ENCODE results near the gene BROX.
"Not testable (repeated sequence)": the region's sequence is repeated elsewhere in the genome, so short reads cannot be mapped to it uniquely, and the experiment has no call there.

Gene BROX

GRCh38 chr1:222709700-222710153, 2.6 kb upstream of the BROX start:
- no peak overlapping the region for H3K4me3 Mint-ChIP-seq
- no peak for ATAC-seq

GRCh38 chr1:222711319-222712252, 778 bp upstream of the BROX start:
- Mint-ChIP-seq H3K4me3 (peak overlapping the region; percentile 94), H3K9me3 (no peaks in the 10 kb centered on the region), H3K36me3 (peaks cover 24% of the 10 kb centered on the region), H3K27me3 (no peaks in the 10 kb centered on the region), H3K4me1 (peaks cover 47% of the 10 kb centered on the region), H3K27ac (peak overlapping the region; percentile 99)
- ATAC-seq, result peak; percentile 43

More at GRCh38 chr1:222709700-222710153, 2.6 kb upstream of the BROX start:
- H3K9me3 Mint-ChIP-seq, result no peaks in the 10 kb centered on the region
- H3K27ac Mint-ChIP-seq, result peak overlapping the region; percentile 45
- H3K4me1 Mint-ChIP-seq, result peaks cover 57% of the 10 kb centered on the region
- no peaks in the 10 kb centered on the region for H3K27me3 Mint-ChIP-seq
- peaks cover 19% of the 10 kb centered on the region for H3K36me3 Mint-ChIP-seq

- Mint-ChIP-seq H3K27ac (peak overlapping the region; percentile 99), H3K4me3 (peak overlapping the region; percentile 94), H3K4me1 (peaks cover 52% of the 10 kb centered on the region), H3K9me3 (no peaks in the 10 kb centered on the region), H3K27me3 (no peaks in the 10 kb centered on the region), H3K36me3 (peaks cover 33% of the 10 kb centered on the region)
- ATAC-seq, result peak; percentile 88
Observed at GRCh38 chr1:222713091-222713961, 962 bp downstream of the BROX start.

- Mint-ChIP-seq H3K27ac (no peak overlapping the region), H3K9me3 (no peaks in the 10 kb centered on the region), H3K27me3 (no peaks in the 10 kb centered on the region), H3K4me3 (no peak overlapping the region), H3K4me1 (peaks cover 25% of the 10 kb centered on the region), H3K36me3 (peaks cover 33% of the 10 kb centered on the region)
- no peak for ATAC-seq
Observed at GRCh38 chr1:222716393-222716792, 4.0 kb downstream of the BROX start.

GRCh38 chr1:222728746-222729145, 16.4 kb downstream of the BROX start:
- H3K4me3 Mint-ChIP-seq, result no peak overlapping the region
- peak overlapping the region; percentile 68 for H3K27ac Mint-ChIP-seq
- ATAC-seq, result no peak
- H3K27me3 Mint-ChIP-seq, result no peaks in the 10 kb centered on the region
- H3K36me3 Mint-ChIP-seq, result peaks cover 63% of the 10 kb centered on the region
- no peaks in the 10 kb centered on the region for H3K9me3 Mint-ChIP-seq
- peaks cover 52% of the 10 kb centered on the region for H3K4me1 Mint-ChIP-seq

GRCh38 chr1:222730866-222731265, 18.5 kb downstream of the BROX start:
- peaks cover 53% of the 10 kb centered on the region for H3K36me3 Mint-ChIP-seq
- H3K27ac Mint-ChIP-seq, result peak overlapping the region; percentile 69
- H3K4me1 Mint-ChIP-seq, result peaks cover 57% of the 10 kb centered on the region
- H3K9me3 Mint-ChIP-seq, result no peaks in the 10 kb centered on the region
- peak overlapping the region; percentile 51 for H3K4me3 Mint-ChIP-seq
- peak; percentile 60 for ATAC-seq
- H3K27me3 Mint-ChIP-seq, result no peaks in the 10 kb centered on the region

- Mint-ChIP-seq H3K4me3 (peak overlapping the region; percentile 66), H3K9me3 (no peaks in the 10 kb centered on the region), H3K27ac (peak overlapping the region; percentile 69), H3K27me3 (no peaks in the 10 kb centered on the region), H3K4me1 (peaks cover 57% of the 10 kb centered on the region), H3K36me3 (peaks cover 46% of the 10 kb centered on the region)
- ATAC-seq, result peak; percentile 96
Observed at GRCh38 chr1:222732216-222733159, 20.1 kb downstream of the BROX start.

- no peak for ATAC-seq
- no peak overlapping the region for H3K4me3 Mint-ChIP-seq
- peaks cover 44% of the 10 kb centered on the region for H3K4me1 Mint-ChIP-seq
- H3K27me3 Mint-ChIP-seq, result no peaks in the 10 kb centered on the region
- peaks cover 24% of the 10 kb centered on the region for H3K36me3 Mint-ChIP-seq
- H3K9me3 Mint-ChIP-seq, result no peaks in the 10 kb centered on the region
- peak overlapping the region; percentile 69 for H3K27ac Mint-ChIP-seq
Observed at GRCh38 chr1:222734740-222735139, 22.4 kb downstream of the BROX start.

GRCh38 chr1:222736470-222736869, 24.1 kb downstream of the BROX start:
- H3K36me3 Mint-ChIP-seq, result peaks cover 9% of the 10 kb centered on the region
- H3K9me3 Mint-ChIP-seq, result no peaks in the 10 kb centered on the region
- H3K27ac Mint-ChIP-seq, result no peak overlapping the region
- H3K4me3 Mint-ChIP-seq, result no peak overlapping the region
- H3K27me3 Mint-ChIP-seq, result no peaks in the 10 kb centered on the region
- H3K4me1 Mint-ChIP-seq, result peaks cover 32% of the 10 kb centered on the region
- no peak for ATAC-seq

GRCh38 chr1:222736972-222737371, 24.6 kb downstream of the BROX start, which contains the start of gene FAM177B:
Gene FAM177B (plus strand): TSS chr1:222737202. CDS start chr1:222746546, 9,344 bp downstream.
- no peak for ATAC-seq
- Mint-ChIP-seq H3K36me3 (peaks cover 8% of the 10 kb centered on the region), H3K4me3 (no peak within 1 kb of the TSS), H3K27me3 (no peaks in the 10 kb centered on the region), H3K27ac (no peak within 1 kb of the TSS), H3K9me3 (no peaks in the 10 kb centered on the region), H3K4me1 (peaks cover 32% of the 10 kb centered on the region)

GRCh38 chr1:222739465-222739864, 27.1 kb downstream of the BROX start:
- peaks cover 7% of the 10 kb centered on the region for H3K36me3 Mint-ChIP-seq
- H3K27me3 Mint-ChIP-seq, result no peaks in the 10 kb centered on the region
- no peak overlapping the region for H3K4me3 Mint-ChIP-seq
- peaks cover 31% of the 10 kb centered on the region for H3K4me1 Mint-ChIP-seq
- peak; percentile 49 for ATAC-seq
- no peak overlapping the region for H3K27ac Mint-ChIP-seq
- H3K9me3 Mint-ChIP-seq, result no peaks in the 10 kb centered on the region

- ATAC-seq, result no peak
- Mint-ChIP-seq H3K4me1 (peaks cover 28% of the 10 kb centered on the region), H3K27me3 (no peaks in the 10 kb centered on the region), H3K9me3 (no peaks in the 10 kb centered on the region), H3K4me3 (no peak overlapping the region), H3K27ac (no peak overlapping the region), H3K36me3 (peaks cover 4% of the 10 kb centered on the region)
Observed at GRCh38 chr1:222739929-222740328, 27.6 kb downstream of the BROX start.

- Mint-ChIP-seq H3K4me3 (peak overlapping the region; percentile 54), H3K36me3 (peaks cover 11% of the 10 kb centered on the region), H3K4me1 (peaks cover 28% of the 10 kb centered on the region)
- H3K27ac Mint-ChIP-seq, ATAC-seq, H3K9me3 Mint-ChIP-seq, H3K27me3 Mint-ChIP-seq: not testable (repeated sequence)
Observed at GRCh38 chr1:222741630-222742457, 29.5 kb downstream of the BROX start.

- H3K4me3 Mint-ChIP-seq, result no peak overlapping the region
Observed at GRCh38 chr1:222749927-222750326, 37.6 kb downstream of the BROX start.

More at GRCh38 chr1:222749927-222750326, 37.6 kb downstream of the BROX start:
- peak overlapping the region; percentile 81 for H3K27ac Mint-ChIP-seq
- H3K4me1 Mint-ChIP-seq, result peaks cover 34% of the 10 kb centered on the region
- peaks cover 17% of the 10 kb centered on the region for H3K36me3 Mint-ChIP-seq
- no peaks in the 10 kb centered on the region for H3K27me3 Mint-ChIP-seq
- ATAC-seq, result no peak
- H3K9me3 Mint-ChIP-seq, result no peaks in the 10 kb centered on the region

All from stimulated activated memory B cell treated with anti-CD40 and anti-IgM and Interleukin-4, amounts not matched to agents 10 μg/mL and 1 μg/mL and 100 μg/mL, for 72 hours (primary cell).